Measurements from ENCODE around the gene GSTM1.
"Not testable (repeated sequence)": the region's sequence is repeated elsewhere in the genome, so short reads cannot be mapped to it uniquely, and the experiment has no call there.

DNA sequence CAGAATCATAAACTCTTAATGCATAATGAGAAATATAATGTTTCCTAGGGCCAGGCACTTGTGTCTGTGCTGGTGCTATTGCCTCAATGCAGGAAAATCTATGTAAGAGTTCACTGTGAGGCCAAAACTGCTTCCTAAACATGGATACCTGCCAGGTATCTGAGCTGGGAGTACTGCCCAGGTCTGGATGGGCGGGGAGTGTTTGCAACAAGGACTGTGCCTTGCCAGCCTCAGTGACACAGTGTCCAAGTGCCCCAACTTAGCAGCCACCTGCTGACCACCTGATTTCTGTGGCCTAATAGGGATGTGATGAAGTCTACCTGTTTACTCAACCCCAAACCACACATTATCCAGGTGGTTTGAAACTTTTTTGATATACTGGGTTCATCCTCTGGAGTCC is 2.2 kb upstream of the GSTM1 start:
- not testable (repeated sequence) for TF ChIP-seq POLR2A (IDR thresholded peaks at IDR 0.05)
- TF ChIP-seq, protein P1, sequence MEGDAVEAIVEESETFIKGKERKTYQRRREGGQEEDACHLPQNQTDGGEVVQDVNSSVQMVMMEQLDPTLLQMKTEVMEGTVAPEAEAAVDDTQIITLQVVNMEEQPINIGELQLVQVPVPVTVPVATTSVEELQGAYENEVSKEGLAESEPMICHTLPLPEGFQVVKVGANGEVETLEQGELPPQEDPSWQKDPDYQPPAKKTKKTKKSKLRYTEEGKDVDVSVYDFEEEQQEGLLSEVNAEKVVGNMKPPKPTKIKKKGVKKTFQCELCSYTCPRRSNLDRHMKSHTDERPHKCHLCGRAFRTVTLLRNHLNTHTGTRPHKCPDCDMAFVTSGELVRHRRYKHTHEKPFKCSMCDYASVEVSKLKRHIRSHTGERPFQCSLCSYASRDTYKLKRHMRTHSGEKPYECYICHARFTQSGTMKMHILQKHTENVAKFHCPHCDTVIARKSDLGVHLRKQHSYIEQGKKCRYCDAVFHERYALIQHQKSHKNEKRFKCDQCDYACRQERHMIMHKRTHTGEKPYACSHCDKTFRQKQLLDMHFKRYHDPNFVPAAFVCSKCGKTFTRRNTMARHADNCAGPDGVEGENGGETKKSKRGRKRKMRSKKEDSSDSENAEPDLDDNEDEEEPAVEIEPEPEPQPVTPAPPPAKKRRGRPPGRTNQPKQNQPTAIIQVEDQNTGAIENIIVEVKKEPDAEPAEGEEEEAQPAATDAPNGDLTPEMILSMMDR (IDR thresholded peaks at IDR 0.05): not testable (repeated sequence)
